Loucy (cell line): ENCODE results near the gene KCTD4.

Source experiments
- EZH2phosphoT487 ChIP-seq: fragments of 200-600 bp; IDR thresholded peaks from 2 replicates; pipeline ENCODE4 v1.6.1; 2018; ENCODE audit warnings: antibody characterized with exemption, mild to moderate bottlenecking, moderate library complexity, borderline replicate concordance
- TF ChIP-seq, protein P1 (sequence below): fragments of 200-600 bp; sonication (generic); conservative IDR thresholded peaks from 2 replicates; pipeline ENCODE4 v1.5.1; 2014; ENCODE audit warnings: mild to moderate bottlenecking, antibody characterized with exemption, low read length

DNA sequence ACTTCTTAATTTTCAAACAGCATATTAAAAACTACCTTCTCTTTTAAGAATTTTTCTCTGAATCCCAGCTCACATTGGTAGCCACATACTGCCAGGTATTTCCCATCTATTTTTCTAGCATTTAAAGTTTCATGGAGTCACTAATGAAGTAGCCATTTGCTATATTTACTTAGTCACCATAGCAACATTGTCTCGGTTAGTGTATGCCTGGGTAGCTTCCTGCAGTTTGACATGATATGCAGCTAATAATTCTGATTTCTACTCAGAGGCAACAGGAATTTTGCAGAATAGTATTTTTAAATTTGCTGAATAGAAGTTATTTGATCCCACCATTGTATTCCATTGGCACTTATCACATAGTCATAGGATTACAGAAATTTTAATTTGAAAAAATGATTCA, 30.9 kb upstream of the KCTD4 start:
- TF ChIP-seq, protein P1, sequence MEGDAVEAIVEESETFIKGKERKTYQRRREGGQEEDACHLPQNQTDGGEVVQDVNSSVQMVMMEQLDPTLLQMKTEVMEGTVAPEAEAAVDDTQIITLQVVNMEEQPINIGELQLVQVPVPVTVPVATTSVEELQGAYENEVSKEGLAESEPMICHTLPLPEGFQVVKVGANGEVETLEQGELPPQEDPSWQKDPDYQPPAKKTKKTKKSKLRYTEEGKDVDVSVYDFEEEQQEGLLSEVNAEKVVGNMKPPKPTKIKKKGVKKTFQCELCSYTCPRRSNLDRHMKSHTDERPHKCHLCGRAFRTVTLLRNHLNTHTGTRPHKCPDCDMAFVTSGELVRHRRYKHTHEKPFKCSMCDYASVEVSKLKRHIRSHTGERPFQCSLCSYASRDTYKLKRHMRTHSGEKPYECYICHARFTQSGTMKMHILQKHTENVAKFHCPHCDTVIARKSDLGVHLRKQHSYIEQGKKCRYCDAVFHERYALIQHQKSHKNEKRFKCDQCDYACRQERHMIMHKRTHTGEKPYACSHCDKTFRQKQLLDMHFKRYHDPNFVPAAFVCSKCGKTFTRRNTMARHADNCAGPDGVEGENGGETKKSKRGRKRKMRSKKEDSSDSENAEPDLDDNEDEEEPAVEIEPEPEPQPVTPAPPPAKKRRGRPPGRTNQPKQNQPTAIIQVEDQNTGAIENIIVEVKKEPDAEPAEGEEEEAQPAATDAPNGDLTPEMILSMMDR: no peak
- no peak for TF ChIP-seq EZH2phosphoT487
